GM12878 (cell line): Measurements from ENCODE around the gene CPNE6. TPM values are rescaled to one million over a fixed set of nuclear protein-coding genes. Genes with fewer than 3 reads are reported as not detected.

ENCODE experiments used
- ATAC-seq: fragments of 200-7000 bp; cut with Tn5 transposase; 3 replicates; pipeline ENCODE4 v1.9.1; 2020; ENCODE audit warnings: mild to moderate bottlenecking, moderate library complexity
- BruUV-seq: library from RNA; stranded (reverse); fragments of 400-500 nt; replicated peaks from 2 replicates; lab custom pipeline; 2021; lab: Mats Ljungman, UMichigan
- CTCF ChIA-PET: fragments of 300-600 bp; sonication (Branson Sonifier 250); formaldehyde crosslinking; extraction: SDS; loops from one replicate; lab custom pipeline; 2021; ENCODE audit warnings: inconsistent platforms; lab: Yijun Ruan, JAX
- POLR2A ChIA-PET: fragments of 350-600 bp; formaldehyde crosslinking; extraction: SDS; loops from one replicate; lab custom pipeline; 2021; ENCODE audit warnings: inconsistent platforms; lab: Charles Lee
- RAD21 ChIA-PET: fragments of 300-600 bp; sonication (Branson Sonifier 250); formaldehyde crosslinking; loops from one replicate; lab custom pipeline; 2023; ENCODE audit warnings: antibody characterized with exemption; ENCODE audit not compliant: unreplicated experiment; lab: Charles Lee
- SMC1A ChIA-PET: fragments of 300-600 bp; sonication (Branson Sonifier 250); formaldehyde crosslinking; loops from one replicate; lab custom pipeline; 2023; ENCODE audit not compliant: unreplicated experiment, uncharacterized antibody; lab: Charles Lee
- DNase-seq: peaks from one replicate; pipeline ENCODE4 v3.0.0-alpha.2; 2011; ENCODE audit warnings: low read depth, low spot score
- FAIRE-seq: peaks from 3 replicates; lab custom pipeline; 2011; peaks lifted over from hg19 to GRCh38; lab: Jason Lieb, UNC
- H2AFZ ChIP-seq: 2 replicates; pipeline ENCODE4 v1.6.0; 2011; ENCODE audit warnings: low read depth, low read length, control low read depth; ENCODE audit not compliant: control insufficient read depth
- H3K27ac ChIP-seq: 2 replicates; pipeline ENCODE4 v1.5.1; 2011; ENCODE audit warnings: control low read depth; ENCODE audit not compliant: control insufficient read depth, insufficient read depth
- H3K27me3 ChIP-seq, 2 experiments: replicated peaks in 1 of 2; 2 replicates each; pipeline versions ENCODE4 v1.6.0 to v1.6.1; 2011; ENCODE audit warnings: low read length in 1 of 2; ENCODE audit not compliant: control insufficient read depth in 2 of 2, insufficient read depth in 2 of 2
- H3K36me3 ChIP-seq, 2 experiments: 2 replicates each; pipeline ENCODE4 v1.5.1; 2011; ENCODE audit warnings: low read length in 1 of 2; ENCODE audit not compliant: control insufficient read depth in 2 of 2, insufficient read depth in 2 of 2
- H3K4me1 ChIP-seq: 2 replicates; pipeline ENCODE4 v1.6.1; 2011; ENCODE audit warnings: mild to moderate bottlenecking, low read length, moderate library complexity, mixed read lengths; ENCODE audit not compliant: control insufficient read depth, insufficient read depth
- H3K4me2 ChIP-seq: 2 replicates; pipeline ENCODE4 v1.6.0; 2011; ENCODE audit warnings: control low read depth; ENCODE audit not compliant: control insufficient read depth, insufficient read depth
- H3K4me3 ChIP-seq: fragments of 200-600 bp; sonication (generic); 2 replicates; pipeline ENCODE4 v1.5.1; 2016
- H3K79me2 ChIP-seq: 2 replicates; pipeline ENCODE4 v1.6.0; 2011; ENCODE audit warnings: low read length; ENCODE audit not compliant: control insufficient read depth, insufficient read depth
- H3K9ac ChIP-seq: 2 replicates; pipeline ENCODE4 v1.8.0; 2011; ENCODE audit warnings: low read length, control low read depth, mixed read lengths; ENCODE audit not compliant: control insufficient read depth, insufficient read depth
- H3K9me3 ChIP-seq: replicated peaks from 3 replicates; pipeline ENCODE4 v1.5.1; 2011; ENCODE audit warnings: mild to moderate bottlenecking, low read length; ENCODE audit not compliant: control insufficient read depth, insufficient read depth
- H4K20me1 ChIP-seq: 2 replicates; pipeline ENCODE4 v1.6.0; 2011; ENCODE audit not compliant: control insufficient read depth, insufficient read depth
- BHLHE40 ChIP-seq, 2 experiments: fragments of 450-650 bp in 1 of 2; IDR thresholded peaks; 2 replicates each; pipeline ENCODE4 v1.6.1; 2011 to 2017; ENCODE audit warnings: low read depth in 2 of 2, borderline replicate concordance in 1 of 2, improper control_type of control experiment in 1 of 2, low read length in 1 of 2, mild to moderate bottlenecking in 1 of 2
- FOXM1 ChIP-seq: IDR thresholded peaks from 2 replicates; pipeline ENCODE4 v1.6.1; 2012; ENCODE audit warnings: low read depth, mild to moderate bottlenecking, inconsistent platforms, low read length, moderate library complexity
- JUNB ChIP-seq: IDR thresholded peaks from 2 replicates; pipeline ENCODE4 v1.6.1; 2016; ENCODE audit warnings: antibody characterized with exemption, mild to moderate bottlenecking
- MYB ChIP-seq: fragments of 150-350 bp; IDR thresholded peaks from 2 replicates; pipeline ENCODE4 v1.6.1; 2014; ENCODE audit warnings: mild to moderate bottlenecking, low read depth, low read length, borderline replicate concordance
- NR2C1 ChIP-seq: fragments of 450-650 bp; IDR thresholded peaks from 2 replicates; pipeline ENCODE4 v1.6.1; 2017; ENCODE audit warnings: antibody characterized with exemption, mild to moderate bottlenecking, moderate library complexity
- NR2F1 ChIP-seq: fragments of 450-650 bp; conservative IDR thresholded peaks from 2 replicates; pipeline ENCODE4 v1.6.1; 2017; ENCODE audit warnings: mild to moderate bottlenecking
- RUNX3 ChIP-seq: IDR thresholded peaks from 2 replicates; pipeline ENCODE4 v1.6.1; 2012; ENCODE audit warnings: low read length, inconsistent platforms
- SUZ12 ChIP-seq: fragments of 200-600 bp; sonication (generic); IDR thresholded peaks from one replicate; pipeline ENCODE4 v1.6.1; 2018; ENCODE audit warnings: antibody characterized with exemption, mild to moderate bottlenecking; ENCODE audit not compliant: unreplicated experiment
- ZNF217 ChIP-seq: fragments of 450-650 bp; IDR thresholded peaks from 2 replicates; pipeline ENCODE4 v1.6.1; 2017; ENCODE audit warnings: antibody characterized with exemption, mild to moderate bottlenecking
- WGBS: methylation state at CpG from one replicate; pipeline ENCODE4 v1.1.6; 2016; ENCODE audit warnings: low lambda C conversion rate; ENCODE audit not compliant: insufficient replicate concordance, insufficient coverage; ENCODE audit errors: missing lambda C conversion rate; 5-methylcytosine and 5-hydroxymethylcytosine counted together
- in situ Hi-C: fragments of 300-500 bp; cut with MboI; formaldehyde crosslinking; loops from 9 replicates; pipeline ENCODE4 v1.14.3; 2018; ENCODE audit warnings: mixed read lengths
- intact Hi-C: fragments of 100-400 bp; cut with micrococcal nuclease; formaldehyde crosslinking; loops from one replicate; pipeline ENCODE4 v1.14.2; 2022; ENCODE audit not compliant: unreplicated experiment
- polyA plus RNA-seq, 11 experiments: library from polyadenylated mRNA; depleted of rRNA in 4 of 11; unstranded in 6 of 11; stranded (reverse) in 5 of 11; fragments of >200 nt; fragmentation: Nextera tagmentation in 4 of 11; fragmentation: Illumina TruSeq in 1 of 11; extraction: Ambion mirVana in 4 of 11; extraction: Trizol in 1 of 11; gene quantifications; 1 replicate in 1 of 11; 2 replicates in 10 of 11; pipeline versions ENCODE4 v1.2.1 to v1.2.3, GENCODE V29; 2011 to 2016; ENCODE audit warnings: inconsistent platforms in 2 of 11, missing spikeins in 2 of 11, low read depth in 1 of 11
- total RNA-seq, 4 experiments: library from RNA; depleted of rRNA in 3 of 4; stranded (reverse); fragments of >200 nt in 3 of 4; fragmentation: Illumina TruSeq in 1 of 4; extraction: Trizol in 1 of 4; gene quantifications; 2 replicates each; pipeline versions ENCODE4 v1.2.1 to v1.2.3, GENCODE V29; 2013 to 2021
- TF ChIP-seq, protein P1 (sequence below): fragments of 450-650 bp; IDR thresholded peaks from 2 replicates; pipeline ENCODE4 v1.6.1; 2017; ENCODE audit warnings: mild to moderate bottlenecking, moderate library complexity

Gene CPNE6
- total and polyA plus RNA-seq, 10 of the 15 experiments (the other 5 are each of a cell fraction or from before 2014, with no cell fraction given), result 0.06 to 0.43 (median 0.18) TPM; not detected in 3

DNA sequence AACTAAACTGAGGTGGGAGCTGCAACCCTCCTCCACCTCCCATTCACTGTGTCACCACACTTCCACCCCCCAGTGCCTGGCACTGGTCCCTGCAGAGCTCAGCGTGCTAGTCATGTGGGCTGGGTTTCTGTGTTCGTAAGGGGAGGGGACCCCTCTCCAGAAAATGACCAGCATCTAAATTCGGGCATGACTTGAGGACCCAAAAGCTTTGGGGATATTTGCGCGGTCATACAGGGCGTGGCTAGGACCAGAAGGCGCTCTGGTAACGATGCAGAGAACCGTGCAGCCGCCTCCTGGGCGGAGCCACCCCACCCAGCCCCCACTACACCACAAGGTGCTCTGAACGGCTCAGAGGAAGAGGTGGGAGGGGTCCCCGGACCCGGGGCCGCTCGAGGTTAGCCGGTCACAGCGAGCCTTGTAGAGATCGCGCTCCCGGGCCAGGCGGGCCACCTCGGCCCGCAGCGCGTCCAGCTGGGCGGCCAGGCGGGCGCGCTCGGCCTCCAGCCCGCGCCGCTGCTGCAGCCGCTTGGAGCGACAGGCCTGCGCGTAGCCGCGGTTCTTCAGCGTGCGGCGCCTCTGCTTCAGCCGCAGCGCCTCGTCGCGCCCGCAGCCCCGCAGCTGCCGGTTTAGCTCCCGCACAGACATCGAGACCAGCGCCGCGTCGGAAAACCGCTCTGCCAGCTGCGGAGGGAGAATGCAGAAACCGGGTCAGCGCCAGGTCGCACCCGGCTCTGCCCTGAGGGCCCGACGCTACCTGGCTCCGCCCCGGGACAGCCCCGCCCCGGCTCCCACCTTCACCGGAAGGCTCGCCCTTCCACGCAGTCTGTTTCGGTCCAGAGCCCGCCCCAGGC lies 9.8 kb downstream of the CPNE6 start (continued):
- TF ChIP-seq, protein P1, sequence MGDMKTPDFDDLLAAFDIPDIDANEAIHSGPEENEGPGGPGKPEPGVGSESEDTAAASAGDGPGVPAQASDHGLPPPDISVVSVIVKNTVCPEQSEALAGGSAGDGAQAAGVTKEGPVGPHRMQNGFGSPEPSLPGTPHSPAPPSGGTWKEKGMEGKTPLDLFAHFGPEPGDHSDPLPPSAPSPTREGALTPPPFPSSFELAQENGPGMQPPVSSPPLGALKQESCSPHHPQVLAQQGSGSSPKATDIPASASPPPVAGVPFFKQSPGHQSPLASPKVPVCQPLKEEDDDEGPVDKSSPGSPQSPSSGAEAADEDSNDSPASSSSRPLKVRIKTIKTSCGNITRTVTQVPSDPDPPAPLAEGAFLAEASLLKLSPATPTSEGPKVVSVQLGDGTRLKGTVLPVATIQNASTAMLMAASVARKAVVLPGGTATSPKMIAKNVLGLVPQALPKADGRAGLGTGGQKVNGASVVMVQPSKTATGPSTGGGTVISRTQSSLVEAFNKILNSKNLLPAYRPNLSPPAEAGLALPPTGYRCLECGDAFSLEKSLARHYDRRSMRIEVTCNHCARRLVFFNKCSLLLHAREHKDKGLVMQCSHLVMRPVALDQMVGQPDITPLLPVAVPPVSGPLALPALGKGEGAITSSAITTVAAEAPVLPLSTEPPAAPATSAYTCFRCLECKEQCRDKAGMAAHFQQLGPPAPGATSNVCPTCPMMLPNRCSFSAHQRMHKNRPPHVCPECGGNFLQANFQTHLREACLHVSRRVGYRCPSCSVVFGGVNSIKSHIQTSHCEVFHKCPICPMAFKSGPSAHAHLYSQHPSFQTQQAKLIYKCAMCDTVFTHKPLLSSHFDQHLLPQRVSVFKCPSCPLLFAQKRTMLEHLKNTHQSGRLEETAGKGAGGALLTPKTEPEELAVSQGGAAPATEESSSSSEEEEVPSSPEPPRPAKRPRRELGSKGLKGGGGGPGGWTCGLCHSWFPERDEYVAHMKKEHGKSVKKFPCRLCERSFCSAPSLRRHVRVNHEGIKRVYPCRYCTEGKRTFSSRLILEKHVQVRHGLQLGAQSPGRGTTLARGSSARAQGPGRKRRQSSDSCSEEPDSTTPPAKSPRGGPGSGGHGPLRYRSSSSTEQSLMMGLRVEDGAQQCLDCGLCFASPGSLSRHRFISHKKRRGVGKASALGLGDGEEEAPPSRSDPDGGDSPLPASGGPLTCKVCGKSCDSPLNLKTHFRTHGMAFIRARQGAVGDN, result 0 out of 2 replicates have a peak, but pooled peaks have one; percentile 62
- TF ChIP-seq BHLHE40 (IDR thresholded peaks at IDR 0.05; ENCODE audit: borderline replicate concordance in 1 of 2, low read depth in 2 of 2, low read length in 1 of 2), result peak in 1 of 2 experiments; percentile 77; a peak in 2 of 4 replicates
- peak; percentile 62; the same call in 1 of the 2 replicates for TF ChIP-seq RUNX3
- peak; percentile 82 for TF ChIP-seq NR2F1

DNA sequence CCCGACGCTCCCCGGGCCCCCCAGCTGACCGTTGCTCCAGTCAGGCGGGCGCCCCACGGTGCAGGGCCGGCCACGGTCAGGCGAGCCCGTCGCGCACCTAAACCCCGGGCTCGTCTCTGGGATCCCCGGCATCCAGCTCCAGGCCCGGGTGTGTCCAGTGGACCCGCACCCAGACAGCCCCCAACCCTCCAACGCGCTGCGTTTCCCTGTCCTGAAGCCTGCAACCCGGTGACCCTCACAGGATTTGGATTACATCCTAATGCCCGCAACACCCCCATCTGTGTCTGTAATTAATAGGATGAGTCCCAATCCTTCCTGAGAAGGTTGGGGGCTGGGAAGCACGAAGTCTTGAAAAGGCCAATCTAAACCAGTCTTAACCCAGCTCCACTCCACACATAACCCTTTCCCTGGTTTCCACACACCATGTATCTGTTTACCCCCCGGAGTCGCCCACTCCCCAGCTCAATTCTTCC lies 10.4 kb downstream of the CPNE6 start:
- no TSS peak for BruUV-seq
- DNase-seq, result no peak
- H3K4me3 ChIP-seq, result peak overlapping the region; percentile 63; the same call in 1 of the 2 replicates
- ChIA-PET SMC1A (interaction anchor here (0.9 to 5.2 kb wide), 4 partner anchors 10 to 80 kb away, joined by 4 to 51 read pairs (median 10); partner anchors contain the start of gene PCK2), CTCF (interaction anchor here (0.6 to 4.9 kb wide), 10 partner anchors 7 to 226 kb away, joined by 3 to 71 read pairs (median 5); partner anchors contain the start of genes CHMP4A, CIDEB, PCK2 and PSME2), POLR2A (interaction anchor here (0.9 to 4.2 kb wide), 11 partner anchors 10 to 161 kb away, joined by 3 to 33 read pairs (median 6); partner anchors contain the start of genes CHMP4A, CPNE6, DCAF11 and NRL), RAD21 (interaction anchor here (1.5 to 4.6 kb wide), 6 partner anchors 10 to 79 kb away, joined by 3 to 39 read pairs (median 14); partner anchors contain the start of genes CARMIL3, DCAF11, IRF9 and NRL)
- intact Hi-C loops, result no loop called here
- TF ChIP-seq ZNF217 (no peak), MYB (no peak), NR2C1 (no peak), SUZ12 (no peak), JUNB (no peak), FOXM1 (no peak)
- in situ Hi-C loops, result no loop called here
- H3K27ac ChIP-seq, result no peak overlapping the region; the same call in 1 of the 2 replicates
- H3K36me3 ChIP-seq, result no peaks in the 10 kb centered on the region
- no peak for FAIRE-seq
- H3K9ac ChIP-seq, result no peak overlapping the region; the same call in 1 of the 2 replicates
- H2AFZ ChIP-seq, result peak overlapping the region; percentile 78
- H3K4me2 ChIP-seq, result peak overlapping the region; percentile 83
- H4K20me1 ChIP-seq, result no peaks in the 10 kb centered on the region
- H3K4me1 ChIP-seq, result peaks cover 13% of the 10 kb centered on the region
- ATAC-seq, result no peak
- WGBS, result 35% methylated on average over 14 of the region's 26 CpGs
- no peaks in the 10 kb centered on the region for H3K27me3 ChIP-seq
- no peaks in the 10 kb centered on the region for H3K79me2 ChIP-seq
- H3K9me3 ChIP-seq, result no peaks in the 10 kb centered on the region
